Measurements from ENCODE around the gene HSPBP1. TPM values are rescaled to one million over a fixed set of nuclear protein-coding genes. Genes with fewer than 3 reads are reported as not detected.

Gene HSPBP1
- total and polyA plus RNA-seq, 2 of the 13 experiments (the other 11 are each of a cell fraction or from before 2014, with no cell fraction given) = 22.3 to 33.7 TPM

DNA sequence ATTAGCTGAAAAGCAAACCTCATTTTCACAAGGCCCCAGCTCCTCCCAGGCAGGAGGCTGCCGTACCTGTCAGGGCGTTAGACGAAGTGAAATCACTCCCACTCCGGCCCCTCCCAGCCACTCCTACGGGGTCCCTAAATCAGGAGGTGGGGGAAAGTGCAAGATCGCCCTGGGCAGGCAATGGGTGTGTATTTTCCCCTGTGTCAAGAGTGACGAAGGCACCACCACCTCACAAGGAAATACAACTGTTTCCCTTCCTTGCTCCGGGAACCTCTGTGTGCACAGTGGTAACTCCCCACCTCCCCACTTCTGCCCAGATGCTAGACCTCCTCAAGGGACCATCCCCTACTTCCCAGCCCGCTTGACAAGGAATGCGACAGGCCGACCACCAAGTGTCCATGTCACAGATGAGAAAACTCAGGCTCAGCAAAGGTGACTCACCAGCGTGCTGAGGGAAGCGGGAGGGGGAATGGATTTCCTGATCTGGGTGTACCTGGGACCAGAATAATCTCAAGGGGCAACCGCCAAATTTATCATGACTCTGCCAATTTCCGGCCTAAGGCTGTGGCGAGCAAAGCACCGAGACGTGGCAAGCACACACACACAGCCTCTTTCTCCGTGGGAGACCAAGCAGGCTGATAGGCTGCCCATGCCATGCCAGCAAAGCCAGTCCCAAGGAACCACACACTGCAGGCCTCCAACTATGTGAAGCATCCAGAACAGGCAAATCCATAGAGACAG, 28.4 kb downstream of the HSPBP1 start:
- DNase-seq (ENCODE audit: low spot score) (no peak), FAIRE-seq (no peak), ATAC-seq (no peak)
- H2AFZ ChIP-seq (ENCODE audit: low read length) = no peak overlapping the region
- in situ Hi-C loops (cut with HindIII; ENCODE audit: extremely low pct_ligation_motif_present, low pct_unique_long_range_greater_than_20kb) = no loop called here
- H3K27me3 ChIP-seq (ENCODE audit: control insufficient read depth in 1 of 2, insufficient read depth in 2 of 2, low read length in 2 of 2) = no peaks in the 10 kb centered on the region
- H3K9ac ChIP-seq (ENCODE audit: insufficient read depth, low read depth, low read length) = peak overlapping the region; percentile 34; the same call in 1 of the 2 replicates
- no peaks in the 10 kb centered on the region for H3K9me3 ChIP-seq (ENCODE audit: low read length)
- ChIA-PET POLR2A (interaction anchor here (0.8 kb wide), 1 partner anchor 9 kb away, joined by 3 read pairs; no protein-coding TSS in a partner anchor), CTCF (ENCODE audit: low intra/inter-chr PET ratio, low total read pairs) (no interaction called here)
- intact Hi-C loops (cut with micrococcal nuclease; ENCODE audit: unreplicated experiment) = no loop called here
- H3K4me2 ChIP-seq (ENCODE audit: low read depth, low read length) = no peak overlapping the region
- peaks cover 14 to 55% of the 10 kb centered on the region in 2 experiments; a peak in 4 of 5 replicates for H3K36me3 ChIP-seq (replicated peaks in 1 of 2; ENCODE audit: control insufficient read depth in 1 of 2, insufficient read depth in 2 of 2, low read length in 2 of 2)
- H3K4me3 ChIP-seq (replicated peaks in 1 of 3; ENCODE audit: insufficient read depth in 1 of 3, low read depth in 2 of 3, low read length in 3 of 3) = no peak overlapping the region
- WGBS (ENCODE audit: low lambda C conversion rate) = 95% methylated on average over 14 of the region's 19 CpGs
- H3K79me2 ChIP-seq (ENCODE audit: insufficient read depth, low read length) = peaks cover 89% of the 10 kb centered on the region
- BruUV-seq (replicated peaks) = no TSS peak
- H3K27ac ChIP-seq (ENCODE audit: extremely low read length, insufficient read depth, low read length) = no peak overlapping the region
- peaks cover 68% of the 10 kb centered on the region for H4K20me1 ChIP-seq (ENCODE audit: insufficient read depth, low read length)
- H3K4me1 ChIP-seq (ENCODE audit: insufficient read depth, low read length) = peaks cover 59% of the 10 kb centered on the region
- TF ChIP-seq KLF12 (CRISPR knock-in tag; IDR thresholded peaks at IDR 0.05; ENCODE audit: borderline replicate concordance) (no peak), PLSCR1 (CRISPR knock-in tag; IDR thresholded peaks at IDR 0.05; ENCODE audit: borderline replicate concordance) (no peak), ZNF44 (CRISPR knock-in tag; IDR thresholded peaks at IDR 0.05) (no peak), UBTF (CRISPR knock-in tag; IDR thresholded peaks at IDR 0.05) (no peak), CBX1 (IDR thresholded peaks at IDR 0.05; ENCODE audit: low read depth) (no peak), HMG20A (CRISPR knock-in tag; IDR thresholded peaks at IDR 0.05; ENCODE audit: borderline replicate concordance) (no peak), TBX2 (CRISPR knock-in tag; IDR thresholded peaks at IDR 0.05; ENCODE audit: borderline replicate concordance) (no peak), HMGXB3 (CRISPR knock-in tag; IDR thresholded peaks at IDR 0.05; ENCODE audit: borderline replicate concordance) (no peak), SP1 (IDR thresholded peaks at IDR 0.05) (no peak), SP1 (CRISPR knock-in tag; IDR thresholded peaks at IDR 0.05) (no peak), SPEN (CRISPR knock-in tag; IDR thresholded peaks at IDR 0.05; ENCODE audit: low read depth) (no peak), ZSCAN29 (CRISPR knock-in tag; conservative IDR thresholded peaks at IDR 0.05) (no peak), ZBTB25 (CRISPR knock-in tag; IDR thresholded peaks at IDR 0.05) (no peak), ZNF629 (CRISPR knock-in tag; conservative IDR thresholded peaks at IDR 0.05) (no peak)

Measured in HepG2 (cell line).